ENCODE results near the gene TRAIP. TPM values are rescaled to one million over a fixed set of nuclear protein-coding genes. Genes with fewer than 3 reads are reported as not detected.
"Not testable (repeated sequence)": the region's sequence is repeated elsewhere in the genome, so short reads cannot be mapped to it uniquely, and the experiment has no call there.

TRAIP gene, protein sequence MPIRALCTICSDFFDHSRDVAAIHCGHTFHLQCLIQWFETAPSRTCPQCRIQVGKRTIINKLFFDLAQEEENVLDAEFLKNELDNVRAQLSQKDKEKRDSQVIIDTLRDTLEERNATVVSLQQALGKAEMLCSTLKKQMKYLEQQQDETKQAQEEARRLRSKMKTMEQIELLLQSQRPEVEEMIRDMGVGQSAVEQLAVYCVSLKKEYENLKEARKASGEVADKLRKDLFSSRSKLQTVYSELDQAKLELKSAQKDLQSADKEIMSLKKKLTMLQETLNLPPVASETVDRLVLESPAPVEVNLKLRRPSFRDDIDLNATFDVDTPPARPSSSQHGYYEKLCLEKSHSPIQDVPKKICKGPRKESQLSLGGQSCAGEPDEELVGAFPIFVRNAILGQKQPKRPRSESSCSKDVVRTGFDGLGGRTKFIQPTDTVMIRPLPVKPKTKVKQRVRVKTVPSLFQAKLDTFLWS
- 33.4 and 38.1 TPM in 2 replicates for total RNA-seq
- long read RNA-seq, transcript TRAIP-201 (15 exons, 2,028 nt), result major isoform, 50 of 83 reads
- long read RNA-seq, partial matches to known transcripts, result 11 of 83 reads
- long read RNA-seq, other reads (novel, unspliced or antisense), result 22 of 83 reads

DNA sequence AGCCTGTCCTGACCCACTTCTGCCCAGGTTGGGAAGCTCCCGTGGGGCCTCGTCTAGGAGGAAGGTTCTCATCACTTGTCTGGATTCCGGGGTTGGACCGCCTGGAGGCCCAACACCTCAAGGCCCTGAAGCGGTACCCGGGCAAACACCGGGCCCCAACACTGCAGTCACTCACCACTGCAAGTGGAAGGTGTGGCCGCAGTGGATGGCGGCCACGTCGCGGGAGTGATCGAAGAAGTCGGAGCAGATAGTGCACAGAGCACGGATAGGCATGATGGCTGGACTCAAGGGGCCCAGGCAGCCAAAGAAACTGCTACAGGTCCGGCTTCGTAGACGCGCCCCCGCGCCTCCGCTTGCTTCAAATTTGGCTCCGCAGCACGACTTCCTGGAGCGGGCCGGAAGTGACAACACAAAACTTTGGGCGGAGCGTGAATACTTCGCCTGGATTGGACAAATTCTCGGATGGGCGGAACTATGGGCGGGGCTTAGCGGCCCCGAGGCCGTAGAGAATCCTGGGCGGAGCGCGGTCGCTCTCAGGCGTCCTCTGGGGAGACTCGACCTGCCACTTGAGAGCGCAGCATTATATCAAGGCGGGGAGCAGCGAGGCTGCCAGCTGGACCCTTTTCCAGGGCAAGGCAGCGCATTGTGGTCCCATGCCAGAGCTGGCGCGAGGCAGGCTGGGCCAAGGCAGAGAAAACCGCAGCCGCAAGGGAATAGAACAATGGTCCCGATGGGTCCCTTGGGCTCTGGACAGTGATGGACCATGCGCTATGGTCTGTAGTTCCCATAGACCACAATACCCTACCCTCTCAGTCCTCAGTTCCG lies at the start of gene TRAIP:
Gene TRAIP (minus strand): TSS at position 384 of the 825 bp plus-strand sequence. CDS start 111 bp downstream, at position 273.
- H3K27me3 Mint-ChIP-seq (ENCODE audit: low read depth), result no peaks in the 10 kb centered on the region

DNA sequence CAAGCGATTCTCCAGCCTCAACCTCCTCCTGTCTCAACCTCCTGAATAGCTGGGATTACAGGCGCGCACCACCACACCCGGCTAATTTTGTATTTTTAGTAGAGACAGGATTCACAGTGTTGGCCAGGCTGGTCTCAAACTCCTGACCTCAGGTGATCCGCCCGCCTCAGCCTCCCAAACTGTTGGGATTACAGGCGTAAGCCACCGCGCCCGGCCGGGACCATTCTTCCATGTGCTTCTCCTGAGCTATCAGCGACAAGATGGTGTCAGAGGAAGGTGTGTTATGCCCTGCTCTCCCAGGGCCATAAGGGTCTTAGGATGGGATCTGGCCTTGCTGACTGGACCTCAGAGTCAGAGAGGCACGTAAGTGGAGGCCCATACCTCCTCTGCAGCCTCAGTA lies 48.1 kb upstream of the TRAIP start:
- not testable (repeated sequence) for H3K27me3 Mint-ChIP-seq (ENCODE audit: low read depth); DNase-seq (ENCODE audit: low read depth, low spot score); H3K4me3 Mint-ChIP-seq; H3K27ac Mint-ChIP-seq (ENCODE audit: unreplicated experiment); H3K9me3 Mint-ChIP-seq; H3K36me3 Mint-ChIP-seq (ENCODE audit: low read depth)
- peaks cover 11% of the 10 kb centered on the region for H3K4me1 Mint-ChIP-seq

More for the DNA sequence above, at the start of gene TRAIP:
- Mint-ChIP-seq H3K4me3 (peak within 1 kb of the TSS; percentile 97), H3K27ac (ENCODE audit: unreplicated experiment) (peak within 1 kb of the TSS; percentile 87), H3K4me1 (peaks cover 16% of the 10 kb centered on the region), H3K36me3 (ENCODE audit: low read depth) (no peaks in the 10 kb centered on the region), H3K9me3 (no peaks in the 10 kb centered on the region)
- DNase-seq (ENCODE audit: low read depth, low spot score), result peak; percentile 97
- TF ChIP-seq, protein P1, sequence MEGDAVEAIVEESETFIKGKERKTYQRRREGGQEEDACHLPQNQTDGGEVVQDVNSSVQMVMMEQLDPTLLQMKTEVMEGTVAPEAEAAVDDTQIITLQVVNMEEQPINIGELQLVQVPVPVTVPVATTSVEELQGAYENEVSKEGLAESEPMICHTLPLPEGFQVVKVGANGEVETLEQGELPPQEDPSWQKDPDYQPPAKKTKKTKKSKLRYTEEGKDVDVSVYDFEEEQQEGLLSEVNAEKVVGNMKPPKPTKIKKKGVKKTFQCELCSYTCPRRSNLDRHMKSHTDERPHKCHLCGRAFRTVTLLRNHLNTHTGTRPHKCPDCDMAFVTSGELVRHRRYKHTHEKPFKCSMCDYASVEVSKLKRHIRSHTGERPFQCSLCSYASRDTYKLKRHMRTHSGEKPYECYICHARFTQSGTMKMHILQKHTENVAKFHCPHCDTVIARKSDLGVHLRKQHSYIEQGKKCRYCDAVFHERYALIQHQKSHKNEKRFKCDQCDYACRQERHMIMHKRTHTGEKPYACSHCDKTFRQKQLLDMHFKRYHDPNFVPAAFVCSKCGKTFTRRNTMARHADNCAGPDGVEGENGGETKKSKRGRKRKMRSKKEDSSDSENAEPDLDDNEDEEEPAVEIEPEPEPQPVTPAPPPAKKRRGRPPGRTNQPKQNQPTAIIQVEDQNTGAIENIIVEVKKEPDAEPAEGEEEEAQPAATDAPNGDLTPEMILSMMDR (conservative IDR thresholded peaks at IDR 0.05), result no peak

DNA sequence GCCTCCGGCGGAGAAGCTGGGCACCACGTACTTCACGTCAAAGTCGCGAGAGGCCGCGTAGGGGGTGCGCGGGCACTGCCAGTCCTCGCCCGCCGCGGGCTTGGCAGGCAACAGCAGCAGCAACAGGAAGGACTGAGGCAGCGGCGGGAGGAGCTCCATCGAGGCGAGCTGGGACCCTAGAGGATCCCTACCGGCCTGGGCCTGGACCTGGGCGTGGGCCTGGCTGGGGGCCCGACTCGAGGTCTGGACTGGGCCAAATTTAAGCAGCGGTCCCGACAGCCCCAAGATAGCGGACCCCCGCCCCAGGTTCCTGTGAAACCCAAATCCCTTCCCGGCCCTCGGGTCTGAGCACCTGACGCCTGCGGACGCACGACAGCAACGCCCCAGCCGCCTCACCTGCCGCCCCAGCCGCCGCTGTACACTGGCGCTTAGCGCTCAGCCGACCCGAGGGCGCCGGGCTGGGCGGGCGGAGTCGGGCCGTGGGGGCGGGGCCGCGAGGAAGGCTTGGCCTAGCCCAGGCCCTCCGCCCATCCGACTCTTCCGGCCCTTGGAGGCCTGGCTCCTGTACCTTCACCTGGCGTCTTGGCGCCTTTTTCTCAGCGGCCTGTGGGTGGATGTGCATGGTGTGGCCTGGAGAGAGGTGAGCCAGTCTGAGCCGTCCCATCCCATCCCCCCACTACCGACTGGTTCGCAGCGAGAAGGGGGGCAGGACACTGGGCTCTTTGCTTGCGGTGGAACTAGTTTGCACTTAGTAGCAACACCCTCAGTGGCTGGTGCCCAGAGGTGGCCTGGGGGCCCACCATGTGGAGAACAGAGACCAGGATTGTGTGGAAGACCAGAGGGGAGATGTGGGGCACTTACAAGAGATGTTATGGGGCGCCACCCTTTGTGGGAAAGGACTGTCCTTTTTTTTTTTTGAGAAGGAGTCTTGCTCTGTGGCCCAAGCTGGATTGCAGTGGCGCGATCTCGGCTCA lies 47.4 kb upstream of the TRAIP start, which contains the start of gene MST1R:
Gene MST1R (minus strand): TSS at position 423 of the 974 bp plus-strand sequence. CDS start 264 bp downstream, at position 159.
- no peak within 1 kb of the TSS for H3K4me3 Mint-ChIP-seq
- peak; percentile 53 for DNase-seq (ENCODE audit: low read depth, low spot score)
- no peaks in the 10 kb centered on the region for H3K27me3 Mint-ChIP-seq (ENCODE audit: low read depth)
- no peaks in the 10 kb centered on the region for H3K9me3 Mint-ChIP-seq
- TF ChIP-seq, protein P1 (conservative IDR thresholded peaks at IDR 0.05), result no peak
- H3K36me3 Mint-ChIP-seq (ENCODE audit: low read depth), result no peaks in the 10 kb centered on the region
- no peak within 1 kb of the TSS for H3K27ac Mint-ChIP-seq (ENCODE audit: unreplicated experiment)
- peaks cover 11% of the 10 kb centered on the region for H3K4me1 Mint-ChIP-seq

DNA sequence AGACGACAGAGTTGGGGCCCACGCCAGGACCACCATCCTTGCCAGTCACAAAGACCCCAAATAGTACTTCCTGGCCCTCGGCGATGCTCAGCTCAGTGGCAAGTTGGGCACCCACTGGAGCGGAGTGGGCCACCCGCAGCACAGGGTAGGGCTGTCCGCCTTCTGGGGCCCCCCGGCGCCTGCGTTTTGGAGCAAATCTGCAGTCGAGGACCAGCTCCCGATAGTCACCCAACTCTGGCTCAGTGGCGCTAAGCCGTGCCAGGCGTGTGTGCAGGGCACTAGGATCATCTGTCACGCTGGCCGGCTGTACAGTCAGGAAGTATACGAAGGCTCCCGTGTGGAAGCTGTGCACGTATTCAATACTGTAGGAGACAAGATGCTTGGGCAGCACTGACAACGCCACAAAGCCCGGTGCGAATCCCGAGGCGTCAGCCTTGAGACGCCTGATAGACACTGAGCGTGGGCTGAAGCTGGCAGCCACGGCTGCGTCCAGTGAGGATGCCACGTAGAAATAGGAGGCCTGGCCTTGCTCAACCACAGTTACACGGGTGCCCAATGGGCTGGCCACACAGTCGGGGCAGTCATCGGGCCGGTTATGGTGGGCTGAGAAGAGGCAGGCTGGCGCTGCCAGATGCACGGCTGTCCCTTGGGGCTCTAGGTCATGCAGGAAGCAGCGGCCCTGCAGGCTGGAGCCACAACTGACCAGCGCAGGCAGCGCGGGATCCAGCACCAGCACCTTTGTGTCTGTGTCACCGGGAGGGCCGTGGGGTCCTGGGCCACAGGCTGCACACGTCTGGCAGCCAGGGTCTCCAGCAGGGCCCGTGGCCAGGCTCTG lies 46.4 kb upstream of the TRAIP start:
- Mint-ChIP-seq H3K27ac (ENCODE audit: unreplicated experiment) (peak overlapping the region; percentile 57), H3K36me3 (ENCODE audit: low read depth) (no peaks in the 10 kb centered on the region), H3K4me3 (no peak overlapping the region), H3K4me1 (peaks cover 11% of the 10 kb centered on the region), H3K27me3 (ENCODE audit: low read depth) (no peaks in the 10 kb centered on the region), H3K9me3 (no peaks in the 10 kb centered on the region)
- no peak for DNase-seq (ENCODE audit: low read depth, low spot score)
- TF ChIP-seq, protein P1 (conservative IDR thresholded peaks at IDR 0.05), result no peak

Measured in neural crest cell (in vitro differentiated cells).